HepG2 (cell line): Measurements from ENCODE around the gene TIPIN. TPM values are rescaled to one million over a fixed set of nuclear protein-coding genes. Genes with fewer than 3 reads are reported as not detected.

Experiments used
- BORCS8-MEF2B ChIP-seq: sonication (generic); formaldehyde crosslinking; IDR thresholded peaks from 2 replicates; pipeline ENCODE4 v1.8.0; 2022; ENCODE audit warnings: mild to moderate bottlenecking, missing genetic modification reagents
- CAMTA2 ChIP-seq: sonication (generic); formaldehyde crosslinking; IDR thresholded peaks from 2 replicates; pipeline ENCODE4 v1.4.0; 2020; ENCODE audit warnings: mild to moderate bottlenecking, missing genetic modification reagents, borderline replicate concordance
- CEBPG ChIP-seq: IDR thresholded peaks from 2 replicates; pipeline ENCODE4 v1.6.1; 2016
- MED13 ChIP-seq: sonication (generic); formaldehyde crosslinking; IDR thresholded peaks from 2 replicates; pipeline ENCODE4 v1.5.0; 2020; ENCODE audit warnings: missing genetic modification reagents
- MNT ChIP-seq: fragments of 450-650 bp; IDR thresholded peaks from 2 replicates; pipeline ENCODE4 v1.6.1; 2016
- NONO ChIP-seq, 2 experiments: fragments of 450-650 bp in 1 of 2; sonication (generic) in 1 of 2; formaldehyde crosslinking in 1 of 2; IDR thresholded peaks in 1 of 2; conservative IDR thresholded peaks in 1 of 2; 2 replicates each; pipeline versions ENCODE4 v1.6.1 to v1.8.0; 2017 to 2022; ENCODE audit warnings: mild to moderate bottlenecking in 1 of 2, missing genetic modification reagents in 1 of 2, moderate library complexity in 1 of 2
- PAX8 ChIP-seq: sonication (generic); formaldehyde crosslinking; IDR thresholded peaks from 2 replicates; pipeline ENCODE4 v1.8.0; 2022; ENCODE audit warnings: mild to moderate bottlenecking, missing genetic modification reagents, borderline replicate concordance
- PRPF4 ChIP-seq: fragments of 200-400 bp; formaldehyde crosslinking; IDR thresholded peaks from 2 replicates; pipeline ENCODE4 v1.6.1; 2016; ENCODE audit warnings: low read length, low read depth; ENCODE audit not compliant: poor library complexity, severe bottlenecking
- RARG ChIP-seq: sonication (generic); formaldehyde crosslinking; IDR thresholded peaks from 2 replicates; pipeline ENCODE4 v1.4.0; 2020; ENCODE audit warnings: low read depth, mild to moderate bottlenecking, missing genetic modification reagents
- RBFOX2 ChIP-seq: fragments of 200-400 bp; formaldehyde crosslinking; IDR thresholded peaks from 2 replicates; pipeline ENCODE4 v1.6.1; 2017; ENCODE audit warnings: low read depth, mild to moderate bottlenecking, low read length
- RCOR2 ChIP-seq: IDR thresholded peaks from 2 replicates; pipeline ENCODE4 v1.6.1; 2016; ENCODE audit warnings: missing biosample characterization, missing genetic modification reagents
- RFXAP ChIP-seq: sonication (generic); formaldehyde crosslinking; IDR thresholded peaks from 2 replicates; pipeline ENCODE4 v1.4.0; 2020; ENCODE audit warnings: missing genetic modification reagents, borderline replicate concordance
- SP140L ChIP-seq: sonication (generic); formaldehyde crosslinking; IDR thresholded peaks from 2 replicates; pipeline ENCODE4 v1.4.0; 2020; ENCODE audit warnings: missing genetic modification reagents, borderline replicate concordance
- SPEN ChIP-seq: sonication (generic); formaldehyde crosslinking; IDR thresholded peaks from 2 replicates; pipeline ENCODE4 v1.5.1; 2020; ENCODE audit warnings: low read depth, mild to moderate bottlenecking, missing genetic modification reagents
- STAG1 ChIP-seq: sonication (generic); formaldehyde crosslinking; IDR thresholded peaks from 2 replicates; pipeline ENCODE4 v1.4.0; 2020; ENCODE audit warnings: missing genetic modification reagents
- ZBTB49 ChIP-seq: sonication (generic); formaldehyde crosslinking; IDR thresholded peaks from 2 replicates; pipeline ENCODE4 v1.4.0; 2020; ENCODE audit warnings: missing genetic modification reagents, borderline replicate concordance
- ZNF260 ChIP-seq: sonication (generic); formaldehyde crosslinking; IDR thresholded peaks from 2 replicates; pipeline ENCODE4 v1.4.0; 2020; ENCODE audit warnings: missing genetic modification reagents, low read depth, mild to moderate bottlenecking, borderline replicate concordance
- ZNF296 ChIP-seq: sonication (generic); formaldehyde crosslinking; conservative IDR thresholded peaks from 2 replicates; pipeline ENCODE4 v1.5.0; 2020; ENCODE audit warnings: mild to moderate bottlenecking, missing genetic modification reagents
- ZNF557 ChIP-seq: sonication (generic); formaldehyde crosslinking; IDR thresholded peaks from 2 replicates; pipeline ENCODE4 v1.4.0; 2020; ENCODE audit warnings: missing genetic modification reagents
- ZNF609 ChIP-seq: sonication (generic); formaldehyde crosslinking; IDR thresholded peaks from 2 replicates; pipeline ENCODE4 v1.4.0; 2020; ENCODE audit warnings: mild to moderate bottlenecking, missing genetic modification reagents, borderline replicate concordance
- polyA plus RNA-seq, 8 experiments: library from polyadenylated mRNA; depleted of rRNA in 3 of 8; stranded (reverse) in 7 of 8; unstranded in 1 of 8; fragments of >200 nt; fragmentation: Illumina TruSeq in 4 of 8; extraction: Trizol in 4 of 8; gene quantifications; 2 replicates each; pipeline versions ENCODE4 v1.2.1 to v1.2.3, GENCODE V29; 2011 to 2016; ENCODE audit warnings: low read depth in 4 of 8, missing spikeins in 1 of 8, mixed read lengths in 1 of 8; ENCODE audit not compliant: insufficient read depth in 1 of 8
- total RNA-seq, 5 experiments: library from RNA; depleted of rRNA; stranded (reverse); fragments of >200 nt; fragmentation: Illumina TruSeq; extraction: Trizol; gene quantifications; 2 replicates each; pipeline ENCODE4 v1.2.3, GENCODE V29; 2016; ENCODE audit warnings: low read depth in 1 of 5

TIPIN gene
- total and polyA plus RNA-seq, 2 of the 13 experiments (the other 11 are each of a cell fraction or from before 2014, with no cell fraction given), result 2.7 to 28.6 TPM

- no peak for TF ChIP-seq PRPF4
- TF ChIP-seq ZNF557 (CRISPR knock-in tag), result no peak
- TF ChIP-seq RBFOX2, result peak; percentile 78
- peak; percentile 96 for TF ChIP-seq SPEN (CRISPR knock-in tag)
- TF ChIP-seq SP140L, result no peak
- TF ChIP-seq CAMTA2 (CRISPR knock-in tag), result 0 out of 2 replicates have a peak, but pooled peaks have one; percentile 53
- TF ChIP-seq MED13 (CRISPR knock-in tag), result peak; percentile 78; the same call in 1 of the 2 replicates
- no peak for TF ChIP-seq ZNF296
- TF ChIP-seq MNT, result peak; percentile 24; the same call in 1 of the 2 replicates
- TF ChIP-seq RCOR2 (CRISPR knock-in tag), result no peak
- TF ChIP-seq ZBTB49 (CRISPR knock-in tag), result no peak; the same call in 1 of the 2 replicates
- TF ChIP-seq STAG1 (CRISPR knock-in tag), result peak; percentile 7; the same call in 1 of the 2 replicates
- 0 out of 2 replicates have a peak, but pooled peaks have one; percentile 32 for TF ChIP-seq RFXAP (CRISPR knock-in tag)
- no peak for TF ChIP-seq CEBPG (CRISPR knock-in tag)
- 0 out of 2 replicates have a peak, but pooled peaks have one; percentile 68 for TF ChIP-seq RARG
- peak; percentile 66; the same call in 1 of the 2 replicates for TF ChIP-seq ZNF609 (CRISPR knock-in tag)
- peak; percentile 93; the same call in 1 of the 2 replicates for TF ChIP-seq BORCS8-MEF2B
- TF ChIP-seq ZNF260 (CRISPR knock-in tag), result no peak
- peak; percentile 68; the same call in 1 of the 2 replicates for TF ChIP-seq PAX8
- no peak for TF ChIP-seq NONO (IDR thresholded peaks at IDR 0.05)
- peak; percentile 85 for TF ChIP-seq NONO (CRISPR knock-in tag; conservative IDR thresholded peaks at IDR 0.05)
These were observed at the start of gene TIPIN (continued) for GRCh38 chr15:66356359-66357236.
